CD8-positive, alpha-beta memory T cell (primary cell): ENCODE data around the gene ZNRF1. TPM values are rescaled to one million over a fixed set of nuclear protein-coding genes. Genes with fewer than 3 reads are reported as not detected.

Source experiments
- CTCF ChIA-PET: fragments of 350-600 bp; sonication (Branson Sonifier 250); formaldehyde crosslinking; loops from one replicate; lab custom pipeline; 2021; ENCODE audit warnings: antibody characterized with exemption; lab: Charles Lee
- POLR2A ChIA-PET: fragments of 350-600 bp; sonication (Branson Sonifier 250); formaldehyde crosslinking; loops from one replicate; lab custom pipeline; 2021; ENCODE audit warnings: antibody characterized with exemption; lab: Charles Lee
- DNase-seq, 5 donors: peaks; one replicate each; pipeline versions ENCODE4 v3.0.0 to v3.0.0-alpha.2; 2020 to 2022; ENCODE audit warnings: mixed read lengths in 1 of 5
- H3K27ac ChIP-seq: one replicate; pipeline ENCODE4 v1.7.0; 2013; ENCODE audit warnings: low read depth, mild to moderate bottlenecking, low read length, moderate library complexity
- H3K27me3 ChIP-seq: 2 replicates; pipeline ENCODE4 v1.7.0; 2013; ENCODE audit warnings: low read length, mild to moderate bottlenecking; ENCODE audit not compliant: insufficient read depth, poor library complexity, severe bottlenecking
- H3K36me3 ChIP-seq: 2 replicates; pipeline ENCODE4 v1.7.0; 2013; ENCODE audit warnings: mild to moderate bottlenecking, low read length, moderate library complexity; ENCODE audit not compliant: insufficient read depth
- H3K4me1 ChIP-seq: 2 replicates; pipeline ENCODE4 v1.7.0; 2013; ENCODE audit warnings: mild to moderate bottlenecking, low read length, moderate library complexity; ENCODE audit not compliant: insufficient read depth
- H3K4me3 ChIP-seq: 2 replicates; pipeline ENCODE4 v1.7.0; 2013; ENCODE audit warnings: mild to moderate bottlenecking, low read length
- H3K9me3 ChIP-seq: 2 replicates; pipeline ENCODE4 v1.7.0; 2013; ENCODE audit warnings: mild to moderate bottlenecking, low read length
- H3K27ac Mint-ChIP-seq, 8 donors: one replicate each; pipeline ENCODE4 v1.8.0; 2020 to 2021; ENCODE audit warnings: mixed read lengths in 8 of 8, mild to moderate bottlenecking in 6 of 8, inconsistent platforms in 3 of 8, moderate library complexity in 3 of 8
- H3K27me3 Mint-ChIP-seq, 2 donors: one replicate each; pipeline ENCODE4 v1.8.0; 2020 to 2021; ENCODE audit warnings: mixed read lengths in 2 of 2, mild to moderate bottlenecking in 1 of 2, moderate library complexity in 1 of 2
- H3K36me3 Mint-ChIP-seq, 3 donors: one replicate each; pipeline ENCODE4 v1.8.0; 2020 to 2021; ENCODE audit warnings: mixed read lengths in 3 of 3, inconsistent platforms in 1 of 3, mild to moderate bottlenecking in 1 of 3
- H3K4me1 Mint-ChIP-seq, 3 donors: one replicate each; pipeline ENCODE4 v1.8.0; 2020 to 2021; ENCODE audit warnings: mixed read lengths in 3 of 3, inconsistent platforms in 1 of 3, mild to moderate bottlenecking in 1 of 3
- H3K4me3 Mint-ChIP-seq, 7 donors: one replicate each; pipeline ENCODE4 v1.8.0; 2020 to 2021; ENCODE audit warnings: mixed read lengths in 7 of 7, mild to moderate bottlenecking in 6 of 7, moderate library complexity in 4 of 7, inconsistent platforms in 2 of 7
- H3K9me3 Mint-ChIP-seq, 5 donors: one replicate each; pipeline ENCODE4 v1.8.0; 2020 to 2022; ENCODE audit warnings: mixed read lengths in 5 of 5, mild to moderate bottlenecking in 3 of 5, moderate library complexity in 2 of 5, inconsistent platforms in 1 of 5
- polyA plus RNA-seq: library from polyadenylated mRNA; unstranded; fragments of 300-500 nt; fragmentation: Illumina TruSeq; gene quantifications from one replicate; pipeline ENCODE4 v1.2.3, GENCODE V29; 2021
- total RNA-seq, 2 experiments: library from RNA; stranded (reverse); gene quantifications; one replicate each; pipeline ENCODE4 v1.2.3, GENCODE V29; 2021

The ZNRF1 gene
- total and polyA plus RNA-seq, 3 experiments from 2014 or later = 2.2 to 14.1 (median 10.8) TPM

DNA sequence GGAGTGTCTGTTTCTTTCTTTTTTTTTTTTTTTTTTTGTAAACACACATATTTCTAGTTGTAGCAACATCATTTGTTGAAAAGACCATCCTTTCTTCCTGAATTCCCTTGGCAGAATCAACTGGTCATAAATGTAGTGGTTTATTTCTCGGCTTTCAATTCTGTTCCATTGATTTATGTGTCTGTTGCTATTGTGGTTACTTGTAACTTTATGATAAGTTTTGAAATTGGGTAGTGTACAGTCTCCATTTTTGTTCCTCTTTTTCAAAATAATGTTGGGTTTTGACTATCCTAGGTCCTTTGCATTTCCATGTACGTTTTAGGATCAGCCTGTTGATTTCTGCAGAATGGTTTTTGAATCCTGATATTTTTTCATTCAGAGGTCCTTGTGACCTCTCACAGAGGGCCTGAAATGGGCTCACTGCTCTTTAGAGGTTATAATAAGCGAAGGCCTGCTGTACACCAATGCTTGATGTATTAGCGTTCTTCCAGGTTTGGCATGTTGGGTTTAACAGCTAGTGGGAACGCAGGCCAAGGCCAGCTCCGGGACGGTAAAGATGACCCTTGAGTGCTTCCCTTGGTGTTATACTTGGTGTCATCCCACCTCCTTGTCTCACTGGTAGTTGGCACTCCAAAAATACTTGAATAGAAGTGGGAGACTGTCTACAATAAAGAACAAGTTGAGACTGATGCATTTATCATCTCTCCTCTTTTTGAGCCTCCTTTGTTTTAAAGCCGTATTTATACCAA lies 43.8 kb downstream of the ZNRF1 start:
- Mint-ChIP-seq H3K4me3 (no peak overlapping the region), H3K36me3 (peaks cover 0 to 4% (median 0%) of the 10 kb centered on the region in 3 donors), H3K9me3 (no peaks in the 10 kb centered on the region), H3K4me1 (peaks cover 0 to 7% (median 0%) of the 10 kb centered on the region in 3 donors), H3K27me3 (no peaks in the 10 kb centered on the region), H3K27ac (no peak overlapping the region)
- no peaks in the 10 kb centered on the region for H3K4me1 ChIP-seq
- H3K4me3 ChIP-seq = no peak overlapping the region
- POLR2A ChIA-PET = no interaction called here
- no peaks in the 10 kb centered on the region for H3K27me3 ChIP-seq
- H3K36me3 ChIP-seq = no peaks in the 10 kb centered on the region
- CTCF ChIA-PET = no interaction called here
- no peak for DNase-seq
- H3K27ac ChIP-seq = peak overlapping the region; percentile 43
- H3K9me3 ChIP-seq = no peaks in the 10 kb centered on the region

DNA sequence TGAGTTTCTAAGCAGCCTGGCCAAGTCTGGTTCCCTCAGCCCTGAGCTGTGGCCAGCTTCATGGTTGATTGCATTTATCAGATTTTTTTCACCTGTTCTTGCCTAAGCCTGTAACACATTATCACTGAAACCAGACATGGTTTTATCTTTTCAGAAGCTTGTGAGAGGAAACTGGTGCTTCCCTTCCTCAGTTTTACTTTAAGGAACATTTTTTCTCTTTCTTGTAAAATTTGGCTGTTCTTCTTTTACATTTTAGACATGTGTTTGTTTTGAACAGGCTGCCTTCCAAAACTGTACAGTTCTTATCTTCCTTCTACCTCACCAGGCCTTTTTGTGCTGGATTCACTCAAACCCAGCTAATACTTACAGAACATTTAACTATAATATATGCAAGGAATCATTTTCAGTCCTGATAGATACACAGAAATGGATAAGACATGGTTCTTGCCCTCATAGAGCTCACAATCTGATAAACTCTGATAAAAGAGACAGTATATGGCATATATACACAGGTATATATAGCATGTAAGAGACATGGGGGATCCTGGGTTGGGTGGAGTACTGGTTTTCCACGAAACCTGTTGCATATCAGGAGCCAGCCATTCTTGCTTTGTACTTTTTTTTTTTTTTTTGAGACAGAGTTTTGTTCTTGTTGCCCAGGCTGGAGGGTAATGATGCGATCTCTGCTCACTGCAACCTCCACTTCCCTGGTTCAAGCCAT lies 44.5 kb downstream of the ZNRF1 start:
- Mint-ChIP-seq H3K27ac (no peak overlapping the region), H3K4me1 (peaks cover 0 to 5% (median 0%) of the 10 kb centered on the region in 3 donors), H3K9me3 (no peaks in the 10 kb centered on the region), H3K36me3 (peaks cover 0 to 1% (median 0%) of the 10 kb centered on the region in 3 donors), H3K27me3 (no peaks in the 10 kb centered on the region), H3K4me3 (no peak overlapping the region)
- Histone ChIP-seq H3K9me3 (no peaks in the 10 kb centered on the region), H3K27me3 (no peaks in the 10 kb centered on the region), H3K36me3 (no peaks in the 10 kb centered on the region), H3K4me3 (no peak overlapping the region), H3K4me1 (no peaks in the 10 kb centered on the region), H3K27ac (peak overlapping the region; percentile 57)
- CTCF ChIA-PET = interaction anchor here (1.2 kb wide), 1 partner anchor 14 kb away, joined by 3 read pairs; no protein-coding TSS in a partner anchor
- no peak for DNase-seq
- POLR2A ChIA-PET = no interaction called here

DNA sequence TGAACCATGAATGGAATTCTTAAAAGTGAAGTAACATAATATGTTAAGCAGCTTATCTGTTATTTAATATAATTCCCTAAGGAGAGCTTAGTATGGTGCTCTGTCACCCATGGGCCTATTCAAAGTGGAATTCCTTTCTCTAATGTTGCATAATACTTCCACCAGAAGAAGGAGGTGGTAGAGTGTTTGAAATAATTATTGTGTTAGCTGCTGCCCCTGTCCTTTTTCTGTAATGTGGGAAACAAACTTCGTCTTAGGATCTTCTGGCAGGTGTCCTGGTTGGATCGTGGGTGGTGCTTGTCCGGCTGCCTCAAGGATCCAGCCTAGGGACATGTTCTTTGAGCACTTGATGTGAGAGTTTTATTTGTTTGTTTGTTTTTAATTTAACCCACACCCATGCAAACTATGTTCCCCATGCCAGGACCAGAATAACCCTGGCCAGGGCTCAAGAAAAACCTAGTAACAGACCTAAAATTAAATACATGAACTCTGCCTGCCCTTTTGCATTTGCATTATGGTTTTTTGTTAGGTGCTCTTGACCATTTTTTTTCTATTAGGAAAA lies 46.1 kb downstream of the ZNRF1 start:
- no peak overlapping the region for H3K27ac ChIP-seq
- DNase-seq = no peak
- H3K9me3 ChIP-seq = no peaks in the 10 kb centered on the region
- no peaks in the 10 kb centered on the region for H3K4me1 Mint-ChIP-seq
- H3K27me3 Mint-ChIP-seq = no peaks in the 10 kb centered on the region
- H3K36me3 Mint-ChIP-seq = peaks cover 0 to 1% (median 0%) of the 10 kb centered on the region in 3 donors
- no peaks in the 10 kb centered on the region for H3K36me3 ChIP-seq
- CTCF ChIA-PET = interaction anchor here (1.2 kb wide), 2 partner anchors 13 to 66 kb away, joined by 3 to 5 read pairs; no protein-coding TSS in a partner anchor
- POLR2A ChIA-PET = no interaction called here
- H3K4me3 Mint-ChIP-seq = no peak overlapping the region
- H3K9me3 Mint-ChIP-seq = no peaks in the 10 kb centered on the region
- peak overlapping the region in 1 of 8 donors; percentile 51 for H3K27ac Mint-ChIP-seq
- H3K27me3 ChIP-seq = no peaks in the 10 kb centered on the region
- H3K4me3 ChIP-seq = no peak overlapping the region
- H3K4me1 ChIP-seq = no peaks in the 10 kb centered on the region

DNA sequence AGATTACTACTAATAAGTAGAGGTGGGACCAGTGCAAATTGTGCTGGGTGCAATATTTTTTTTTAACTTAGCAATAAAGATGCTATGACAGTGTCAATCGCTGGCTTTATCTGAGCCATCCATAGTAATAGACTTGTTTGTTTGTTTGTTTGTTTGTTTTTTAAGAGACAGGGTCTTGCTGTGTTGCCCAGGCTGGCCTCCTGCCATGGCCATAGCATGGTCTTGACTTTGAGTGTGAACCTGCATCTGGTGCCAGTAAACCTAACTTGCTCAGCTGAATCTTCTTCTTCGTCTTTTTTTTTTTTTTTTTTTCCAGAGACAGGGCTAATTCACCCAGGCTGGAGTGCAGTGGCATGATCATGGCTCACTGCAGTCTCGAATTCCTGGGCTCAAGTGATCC lies 46.6 kb downstream of the ZNRF1 start:
- no peak for DNase-seq
- Mint-ChIP-seq H3K27me3 (no peaks in the 10 kb centered on the region), H3K27ac (peak overlapping the region in 1 of 8 donors; percentile 78), H3K4me3 (no peak overlapping the region), H3K4me1 (no peaks in the 10 kb centered on the region), H3K36me3 (peaks cover 0 to 1% (median 0%) of the 10 kb centered on the region in 3 donors), H3K9me3 (no peaks in the 10 kb centered on the region)
- H3K27me3 ChIP-seq = no peaks in the 10 kb centered on the region
- H3K4me1 ChIP-seq = no peaks in the 10 kb centered on the region
- POLR2A ChIA-PET = no interaction called here
- H3K4me3 ChIP-seq = no peak overlapping the region
- H3K36me3 ChIP-seq = no peaks in the 10 kb centered on the region
- H3K9me3 ChIP-seq = no peaks in the 10 kb centered on the region
- no peak overlapping the region for H3K27ac ChIP-seq
- CTCF ChIA-PET = interaction anchor here (1.2 kb wide), 1 partner anchor 66 kb away, joined by 5 read pairs; no protein-coding TSS in a partner anchor

DNA sequence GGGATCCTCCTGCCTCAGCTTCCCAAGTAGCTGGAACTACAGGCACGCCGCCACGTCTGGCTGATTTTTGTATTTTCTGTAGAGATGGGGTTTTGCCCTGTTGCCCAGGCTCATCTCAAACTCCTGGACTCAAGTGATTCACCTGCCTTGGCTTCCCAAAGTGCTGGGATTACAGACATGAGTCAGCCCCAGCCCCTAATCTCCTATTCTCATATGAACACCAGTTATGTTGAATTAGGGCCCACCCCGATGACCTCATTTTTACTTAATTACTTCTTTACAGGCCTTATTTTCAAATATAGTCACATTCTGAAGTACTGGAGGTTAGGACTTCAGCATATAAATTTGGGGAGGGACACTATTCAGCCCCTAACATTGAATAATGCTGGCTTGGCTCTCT lies 49.2 kb downstream of the ZNRF1 start:
- H3K4me1 ChIP-seq = no peaks in the 10 kb centered on the region
- no peaks in the 10 kb centered on the region for H3K36me3 ChIP-seq
- no peak overlapping the region for H3K27ac Mint-ChIP-seq
- H3K4me1 Mint-ChIP-seq = no peaks in the 10 kb centered on the region
- no peaks in the 10 kb centered on the region for H3K27me3 Mint-ChIP-seq
- no peaks in the 10 kb centered on the region for H3K9me3 Mint-ChIP-seq
- no peak for DNase-seq
- peaks cover 0 to 1% (median 0%) of the 10 kb centered on the region in 3 donors for H3K36me3 Mint-ChIP-seq
- CTCF ChIA-PET = no interaction called here
- no peak overlapping the region for H3K27ac ChIP-seq
- no peaks in the 10 kb centered on the region for H3K9me3 ChIP-seq
- POLR2A ChIA-PET = no interaction called here
- H3K4me3 Mint-ChIP-seq = no peak overlapping the region
- no peak overlapping the region for H3K4me3 ChIP-seq
- no peaks in the 10 kb centered on the region for H3K27me3 ChIP-seq

DNA sequence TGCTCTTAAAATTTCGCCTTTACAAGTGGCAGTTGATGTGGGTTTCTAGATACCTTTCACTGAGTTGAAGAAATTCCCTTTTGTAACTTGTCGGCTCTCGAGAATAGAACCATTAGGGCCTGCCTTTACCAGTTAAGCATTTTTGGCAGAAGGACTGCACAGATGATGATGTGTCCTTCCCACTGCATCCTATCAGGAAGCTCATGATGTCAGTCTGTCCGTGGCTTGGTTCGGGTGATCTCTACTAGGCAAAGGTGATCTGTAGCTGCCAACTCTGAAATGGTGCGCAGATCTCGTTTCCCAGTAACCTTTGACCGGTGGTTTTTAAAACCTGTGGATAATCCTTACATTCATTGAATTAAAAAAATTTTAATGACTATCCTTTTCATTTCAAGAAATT lies 49.7 kb downstream of the ZNRF1 start:
- H3K4me1 Mint-ChIP-seq = no peaks in the 10 kb centered on the region
- H3K4me3 Mint-ChIP-seq = no peak overlapping the region
- no peak overlapping the region for H3K27ac Mint-ChIP-seq
- ChIA-PET CTCF (no interaction called here), POLR2A (no interaction called here)
- Histone ChIP-seq H3K4me1 (no peaks in the 10 kb centered on the region), H3K27me3 (no peaks in the 10 kb centered on the region), H3K36me3 (no peaks in the 10 kb centered on the region), H3K9me3 (no peaks in the 10 kb centered on the region), H3K27ac (no peak overlapping the region), H3K4me3 (no peak overlapping the region)
- peaks cover 0 to 1% (median 0%) of the 10 kb centered on the region in 3 donors for H3K36me3 Mint-ChIP-seq
- H3K9me3 Mint-ChIP-seq = no peaks in the 10 kb centered on the region
- H3K27me3 Mint-ChIP-seq = no peaks in the 10 kb centered on the region
- no peak for DNase-seq

DNA sequence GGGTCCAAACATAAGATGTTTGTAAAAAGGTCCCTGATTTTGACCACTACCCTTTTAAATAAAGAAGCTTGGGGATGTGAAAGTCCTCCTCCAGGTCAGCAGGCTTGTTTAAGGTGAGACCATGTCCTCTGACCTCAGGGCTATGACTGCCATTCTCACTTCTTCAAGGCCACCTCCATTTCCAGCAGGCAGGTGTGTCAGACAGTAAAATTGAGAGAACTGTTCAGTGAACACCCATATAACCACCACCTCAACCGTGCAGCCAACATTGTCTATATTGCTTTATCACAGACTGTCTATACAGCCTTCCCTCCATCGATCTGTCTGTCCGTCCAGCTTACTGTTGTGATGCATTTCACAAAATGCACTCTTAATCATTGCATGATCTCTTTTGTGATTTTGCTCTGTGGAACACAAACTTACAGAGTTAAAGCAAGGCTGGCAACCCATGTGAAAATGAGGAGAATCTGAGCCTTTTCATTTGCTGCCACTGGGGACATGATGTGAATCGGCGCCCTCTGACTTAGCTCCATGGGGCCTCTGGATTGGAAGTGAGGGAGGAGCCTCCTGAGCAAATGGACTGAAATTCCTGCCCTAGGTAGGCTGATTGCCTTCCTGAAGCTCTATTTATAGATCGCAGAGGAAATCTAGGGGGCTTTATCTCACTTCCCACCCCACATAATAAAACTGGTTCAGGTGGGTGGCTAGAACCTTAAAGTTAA lies 53.8 kb downstream of the ZNRF1 start:
- Histone ChIP-seq H3K27me3 (no peaks in the 10 kb centered on the region), H3K9me3 (no peaks in the 10 kb centered on the region), H3K4me3 (no peak overlapping the region), H3K27ac (no peak overlapping the region), H3K4me1 (no peaks in the 10 kb centered on the region), H3K36me3 (no peaks in the 10 kb centered on the region)
- no peaks in the 10 kb centered on the region for H3K27me3 Mint-ChIP-seq
- no peak for DNase-seq
- H3K9me3 Mint-ChIP-seq = no peaks in the 10 kb centered on the region
- ChIA-PET POLR2A (no interaction called here), CTCF (interaction anchor here (1.4 kb wide), 1 partner anchor 58 kb away, joined by 7 read pairs; no protein-coding TSS in a partner anchor)
- peaks cover 0 to 5% (median 4%) of the 10 kb centered on the region in 3 donors for H3K4me1 Mint-ChIP-seq
- peak overlapping the region in 3 of 8 donors; percentile 11 to 73 (median 70) for H3K27ac Mint-ChIP-seq
- peaks cover 0 to 3% (median 0%) of the 10 kb centered on the region in 3 donors for H3K36me3 Mint-ChIP-seq
- no peak overlapping the region for H3K4me3 Mint-ChIP-seq
